Fibroblast of skin of right biceps (primary cell): ENCODE measurements around the gene RAP2B.
A peak's percentile ranks its signal among the peaks of the same experiment; 100 is the strongest.
"Not testable (repeated sequence)": the region's sequence is repeated elsewhere in the genome, so short reads cannot be mapped to it uniquely, and the experiment has no call there.

Source experiments
- DNase-seq: peaks from one replicate; pipeline ENCODE4 v3.0.0-alpha.2; 2013

Gene RAP2B

GRCh38 chr3:153160451-153161137, 1.4 kb upstream of the RAP2B start:
- peak; percentile 86 for DNase-seq

- DNase-seq = peak; percentile 100
Measured at GRCh38 chr3:153161138-153161713, 800 bp upstream of the RAP2B start.

GRCh38 chr3:153162513-153163392, 727 bp downstream of the RAP2B start:
- DNase-seq = peak; percentile 34

- peak; percentile 50 for DNase-seq
Measured at GRCh38 chr3:153163393-153163724, 1.3 kb downstream of the RAP2B start.

- DNase-seq = no peak
Measured at GRCh38 chr3:153163756-153164550, 1.9 kb downstream of the RAP2B start.

- DNase-seq = no peak
Measured at GRCh38 chr3:153165261-153165681, 3.2 kb downstream of the RAP2B start.

- DNase-seq = no peak
Measured at GRCh38 chr3:153166206-153166605, 4.2 kb downstream of the RAP2B start.

GRCh38 chr3:153166796-153167195, 4.8 kb downstream of the RAP2B start:
- no peak for DNase-seq

GRCh38 chr3:153169793-153170383, 7.9 kb downstream of the RAP2B start:
- DNase-seq = peak; percentile 49

- no peak for DNase-seq
Measured at GRCh38 chr3:153171256-153171655, 9.2 kb downstream of the RAP2B start.

- DNase-seq = no peak
Measured at GRCh38 chr3:153171918-153172317, 9.9 kb downstream of the RAP2B start.

- DNase-seq = no peak
Measured at GRCh38 chr3:153172796-153173757, 11.1 kb downstream of the RAP2B start.

- DNase-seq = peak; percentile 75
Measured at GRCh38 chr3:153173758-153174516, 11.9 kb downstream of the RAP2B start.

- no peak for DNase-seq
Measured at GRCh38 chr3:153176197-153176596, 14.2 kb downstream of the RAP2B start.

GRCh38 chr3:153180860-153181372, 18.9 kb downstream of the RAP2B start:
- no peak for DNase-seq

- DNase-seq = no peak
Measured at GRCh38 chr3:153182501-153183293, 20.7 kb downstream of the RAP2B start.

GRCh38 chr3:153190923-153191322, 28.9 kb downstream of the RAP2B start:
- DNase-seq = no peak

- no peak for DNase-seq
Measured at GRCh38 chr3:153192327-153192726, 30.3 kb downstream of the RAP2B start.

- not testable (repeated sequence) for DNase-seq
Measured at GRCh38 chr3:153193786-153194476, 31.9 kb downstream of the RAP2B start.
